Sigmoid colon (tissue), 4 donors: ENCODE results near the gene MRPL51.

Experiments used
- EP300 ChIP-seq, 4 donors: sonication (generic); formaldehyde crosslinking; IDR thresholded peaks; one replicate each; pipeline ENCODE4 v1.6.1; 2017; ENCODE audit warnings: antibody characterized with exemption in 4 of 4
- POLR2A ChIP-seq, 2 donors: fragments of 450-650 bp; IDR thresholded peaks; one replicate each; pipeline ENCODE4 v1.6.1; 2016; ENCODE audit warnings: antibody characterized with exemption in 2 of 2, mild to moderate bottlenecking in 2 of 2, moderate library complexity in 2 of 2
- TF ChIP-seq, protein P1 (sequence below), 4 experiments: fragments of 450-650 bp in 3 of 4; fragments of 200-600 bp in 1 of 4; IDR thresholded peaks; one replicate each; pipeline ENCODE4 v1.5.1; 2016 to 2019; ENCODE audit warnings: antibody characterized with exemption in 4 of 4, mild to moderate bottlenecking in 3 of 4, moderate library complexity in 2 of 4

- TF ChIP-seq, protein P1, sequence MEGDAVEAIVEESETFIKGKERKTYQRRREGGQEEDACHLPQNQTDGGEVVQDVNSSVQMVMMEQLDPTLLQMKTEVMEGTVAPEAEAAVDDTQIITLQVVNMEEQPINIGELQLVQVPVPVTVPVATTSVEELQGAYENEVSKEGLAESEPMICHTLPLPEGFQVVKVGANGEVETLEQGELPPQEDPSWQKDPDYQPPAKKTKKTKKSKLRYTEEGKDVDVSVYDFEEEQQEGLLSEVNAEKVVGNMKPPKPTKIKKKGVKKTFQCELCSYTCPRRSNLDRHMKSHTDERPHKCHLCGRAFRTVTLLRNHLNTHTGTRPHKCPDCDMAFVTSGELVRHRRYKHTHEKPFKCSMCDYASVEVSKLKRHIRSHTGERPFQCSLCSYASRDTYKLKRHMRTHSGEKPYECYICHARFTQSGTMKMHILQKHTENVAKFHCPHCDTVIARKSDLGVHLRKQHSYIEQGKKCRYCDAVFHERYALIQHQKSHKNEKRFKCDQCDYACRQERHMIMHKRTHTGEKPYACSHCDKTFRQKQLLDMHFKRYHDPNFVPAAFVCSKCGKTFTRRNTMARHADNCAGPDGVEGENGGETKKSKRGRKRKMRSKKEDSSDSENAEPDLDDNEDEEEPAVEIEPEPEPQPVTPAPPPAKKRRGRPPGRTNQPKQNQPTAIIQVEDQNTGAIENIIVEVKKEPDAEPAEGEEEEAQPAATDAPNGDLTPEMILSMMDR (IDR thresholded peaks at IDR 0.05) = no peak
- TF ChIP-seq POLR2A (IDR thresholded peaks at IDR 0.05) (no peak), EP300 (IDR thresholded peaks at IDR 0.05) (no peak)
These were observed 15.0 kb upstream of the MRPL51 start for GRCh38 chr12:6508087-6508486.
